ENCODE measurements around the gene PPIL4.

PPIL4 gene

GRCh38 chr6:149560736-149561135, 14.9 kb upstream of the PPIL4 start:
- Histone ChIP-seq H3K79me2 (ENCODE audit: insufficient read depth, low read depth) (no peaks in the 10 kb centered on the region), H3K9ac (no peak overlapping the region), H2AFZ (ENCODE audit: low read depth) (no peak overlapping the region), H3K4me2 (no peak overlapping the region), H3K36me3 (ENCODE audit: insufficient read depth) (no peaks in the 10 kb centered on the region), H3K27ac (no peak overlapping the region), H4K20me1 (ENCODE audit: insufficient read depth) (0 out of 2 replicates have a peak, but pooled peaks cover 3% of the 10 kb centered on the region), H3K4me3 (IDR thresholded peaks at IDR 0.05; ENCODE audit: insufficient read depth, low read depth, low read length) (no peak overlapping the region), H3K4me1 (ENCODE audit: low read depth, poor library complexity, severe bottlenecking) (peaks cover 12% of the 10 kb centered on the region), H3K27me3 (ENCODE audit: insufficient read depth, low read depth) (peaks cover 35% of the 10 kb centered on the region; the same call in 1 of the 2 replicates)
- TF ChIP-seq CTCF (conservative IDR thresholded peaks at IDR 0.05; ENCODE audit: low read depth, low read length) = peak; percentile 63; the same call in 1 of the 2 replicates

- Histone ChIP-seq H3K79me2 (ENCODE audit: insufficient read depth, low read depth) (no peaks in the 10 kb centered on the region), H3K27ac (no peak overlapping the region), H3K4me3 (IDR thresholded peaks at IDR 0.05; ENCODE audit: insufficient read depth, low read depth, low read length) (no peak overlapping the region), H3K9ac (no peak overlapping the region), H4K20me1 (ENCODE audit: insufficient read depth) (0 out of 2 replicates have a peak, but pooled peaks cover 3% of the 10 kb centered on the region), H3K27me3 (ENCODE audit: insufficient read depth, low read depth) (peaks cover 30% of the 10 kb centered on the region; the same call in 1 of the 2 replicates), H3K4me2 (no peak overlapping the region), H3K4me1 (ENCODE audit: low read depth, poor library complexity, severe bottlenecking) (peaks cover 5% of the 10 kb centered on the region), H3K36me3 (ENCODE audit: insufficient read depth) (no peaks in the 10 kb centered on the region), H2AFZ (ENCODE audit: low read depth) (no peak overlapping the region)
- no peak for TF ChIP-seq CTCF (conservative IDR thresholded peaks at IDR 0.05; ENCODE audit: low read depth, low read length)
Measured at GRCh38 chr6:149559389-149559788, 13.5 kb upstream of the PPIL4 start.

- no peak for TF ChIP-seq CTCF (conservative IDR thresholded peaks at IDR 0.05; ENCODE audit: low read depth, low read length)
- 0 out of 2 replicates have a peak, but pooled peaks cover 3% of the 10 kb centered on the region for H4K20me1 ChIP-seq (ENCODE audit: insufficient read depth)
- H3K36me3 ChIP-seq (ENCODE audit: insufficient read depth) = no peaks in the 10 kb centered on the region
- H3K79me2 ChIP-seq (ENCODE audit: insufficient read depth, low read depth) = no peaks in the 10 kb centered on the region
- H3K27me3 ChIP-seq (ENCODE audit: insufficient read depth, low read depth) = peaks cover 19% of the 10 kb centered on the region; the same call in 1 of the 2 replicates
- H3K4me1 ChIP-seq (ENCODE audit: low read depth, poor library complexity, severe bottlenecking) = no peaks in the 10 kb centered on the region
- no peak overlapping the region for H3K4me3 ChIP-seq (IDR thresholded peaks at IDR 0.05; ENCODE audit: insufficient read depth, low read depth, low read length)
- no peak overlapping the region for H2AFZ ChIP-seq (ENCODE audit: low read depth)
- H3K4me2 ChIP-seq = no peak overlapping the region
- no peak overlapping the region for H3K27ac ChIP-seq
- H3K9ac ChIP-seq = no peak overlapping the region
Measured at GRCh38 chr6:149558029-149558428, 12.2 kb upstream of the PPIL4 start.

- Histone ChIP-seq H3K27me3 (ENCODE audit: insufficient read depth, low read depth) (peaks cover 9% of the 10 kb centered on the region; the same call in 1 of the 2 replicates), H3K36me3 (ENCODE audit: insufficient read depth) (no peaks in the 10 kb centered on the region), H3K4me1 (ENCODE audit: low read depth, poor library complexity, severe bottlenecking) (no peaks in the 10 kb centered on the region), H2AFZ (ENCODE audit: low read depth) (no peak overlapping the region), H3K27ac (no peak overlapping the region), H3K79me2 (ENCODE audit: insufficient read depth, low read depth) (no peaks in the 10 kb centered on the region), H3K4me2 (no peak overlapping the region), H3K9ac (no peak overlapping the region), H3K4me3 (IDR thresholded peaks at IDR 0.05; ENCODE audit: insufficient read depth, low read depth, low read length) (no peak overlapping the region), H4K20me1 (ENCODE audit: insufficient read depth) (no peaks in the 10 kb centered on the region)
- TF ChIP-seq CTCF (conservative IDR thresholded peaks at IDR 0.05; ENCODE audit: low read depth, low read length) = no peak
Measured at GRCh38 chr6:149551920-149552319, 6.1 kb upstream of the PPIL4 start.

All from KMS-11 (cell line).